HG02759 (cell line): ENCODE results near the gene CYP46A1.

Source experiments
- ATAC-seq: cut with Tn5 transposase; IDR thresholded peaks from one replicate; pipeline ENCODE4 v1.9.1; 2021; ENCODE audit warnings: mild to moderate bottlenecking, moderate library complexity; ENCODE audit not compliant: unreplicated experiment

The CYP46A1 gene

DNA sequence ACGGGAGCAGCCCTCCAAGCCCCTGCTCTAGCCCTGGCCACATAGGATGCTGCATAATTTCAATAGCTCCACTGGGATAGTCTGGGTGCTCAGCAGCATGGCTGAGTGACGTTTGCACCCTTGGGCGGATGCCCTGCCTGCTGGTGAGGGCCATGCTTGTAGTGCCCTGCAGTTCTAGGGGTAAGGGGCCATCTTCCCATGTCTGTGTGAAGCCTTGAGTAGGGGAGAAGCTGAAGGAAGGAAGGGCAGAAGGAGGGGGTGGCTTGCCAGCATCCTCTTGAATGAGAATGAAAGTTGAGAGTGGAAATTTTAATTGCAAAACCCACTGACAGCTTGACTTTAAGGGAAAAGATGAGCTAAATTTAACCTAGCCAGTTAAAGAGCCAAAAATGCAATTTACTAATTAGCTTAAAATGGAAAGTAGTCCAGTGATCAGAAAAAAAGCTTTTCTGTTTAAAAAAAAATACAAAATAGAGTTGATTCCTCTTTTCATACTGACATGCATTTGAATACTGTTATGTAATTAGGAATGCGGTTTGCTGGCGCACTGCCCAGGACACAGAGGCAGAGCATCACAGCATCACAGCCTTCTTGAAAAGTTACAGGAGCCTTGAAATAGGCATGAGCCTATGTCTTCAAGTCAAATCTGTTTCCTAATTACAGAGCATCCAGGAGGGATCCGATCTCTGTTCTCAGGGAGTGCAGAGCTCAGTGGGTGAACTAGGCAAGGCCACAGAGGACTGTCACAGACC lies 90.6 kb downstream of the CYP46A1 start:
- no peak for ATAC-seq

DNA sequence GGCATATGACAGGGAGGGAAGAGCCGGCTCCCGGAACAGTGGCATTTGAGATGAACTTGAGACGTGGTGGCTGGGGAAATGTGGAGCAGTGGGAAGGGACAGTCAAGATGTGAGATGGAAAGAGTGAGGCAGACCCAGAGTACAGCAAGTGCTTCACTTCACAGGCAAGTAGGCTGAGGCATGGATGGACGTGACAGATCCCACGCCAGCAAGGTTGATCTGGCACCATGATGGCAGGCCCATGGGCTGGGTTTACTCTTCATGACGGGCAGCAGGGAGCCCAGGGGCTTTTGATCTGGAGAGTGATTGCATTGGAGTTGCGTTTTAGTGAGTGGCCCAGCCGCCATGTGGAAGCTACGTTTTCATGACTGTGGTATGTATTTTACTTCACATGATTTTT lies 91.3 kb downstream of the CYP46A1 start:
- no peak for ATAC-seq
